SK-N-MC (cell line): ENCODE measurements around the gene KRTAP1-5.

Experiments used
- EZH2 ChIP-seq: fragments of 200-600 bp; sonication (generic); IDR thresholded peaks from one replicate; pipeline ENCODE4 v1.6.1; 2017; ENCODE audit warnings: antibody characterized with exemption
- FOXP2 ChIP-seq: optimal IDR thresholded peaks from 2 replicates; pipeline ENCODE3; 2011; ENCODE audit warnings: mild to moderate bottlenecking, moderate library complexity; ENCODE audit not compliant: insufficient read depth; ENCODE audit errors: extremely low read length, control extremely low read depth
- POLR2AphosphoS5 ChIP-seq: IDR thresholded peaks from 2 replicates; pipeline ENCODE4 v1.6.1; 2012; ENCODE audit warnings: mild to moderate bottlenecking, low read depth, low read length, borderline replicate concordance

- TF ChIP-seq POLR2AphosphoS5 (no peak), FOXP2 (no peak), EZH2 (no peak)
These were observed 29.6 kb downstream of the KRTAP1-5 start for GRCh38 chr17:40997361-40997760.
